ENCODE measurements around the gene RCE1.

DNA sequence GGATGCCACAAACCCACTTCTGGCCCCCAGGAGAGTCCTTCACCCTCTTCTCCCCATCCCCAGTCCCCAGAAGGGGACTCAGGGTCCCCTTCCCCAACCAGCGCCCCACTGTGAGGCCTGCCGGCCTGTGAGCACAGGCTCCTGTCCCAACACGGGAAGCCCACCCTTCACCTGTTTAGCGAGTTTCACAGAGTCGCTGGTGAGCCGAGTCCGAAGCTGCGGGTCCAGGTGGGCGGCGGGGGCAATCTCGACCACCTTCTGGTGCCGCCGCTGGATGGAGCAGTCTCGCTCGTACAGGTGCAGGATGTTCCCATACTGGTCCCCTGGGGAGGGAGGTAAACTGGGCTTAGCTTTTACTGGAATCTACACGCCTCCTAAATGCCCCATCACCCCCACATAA, 26.9 kb downstream of the RCE1 start:
- no peak for TF ChIP-seq POLR2A (IDR thresholded peaks at IDR 0.05)
- TF ChIP-seq, protein P1, sequence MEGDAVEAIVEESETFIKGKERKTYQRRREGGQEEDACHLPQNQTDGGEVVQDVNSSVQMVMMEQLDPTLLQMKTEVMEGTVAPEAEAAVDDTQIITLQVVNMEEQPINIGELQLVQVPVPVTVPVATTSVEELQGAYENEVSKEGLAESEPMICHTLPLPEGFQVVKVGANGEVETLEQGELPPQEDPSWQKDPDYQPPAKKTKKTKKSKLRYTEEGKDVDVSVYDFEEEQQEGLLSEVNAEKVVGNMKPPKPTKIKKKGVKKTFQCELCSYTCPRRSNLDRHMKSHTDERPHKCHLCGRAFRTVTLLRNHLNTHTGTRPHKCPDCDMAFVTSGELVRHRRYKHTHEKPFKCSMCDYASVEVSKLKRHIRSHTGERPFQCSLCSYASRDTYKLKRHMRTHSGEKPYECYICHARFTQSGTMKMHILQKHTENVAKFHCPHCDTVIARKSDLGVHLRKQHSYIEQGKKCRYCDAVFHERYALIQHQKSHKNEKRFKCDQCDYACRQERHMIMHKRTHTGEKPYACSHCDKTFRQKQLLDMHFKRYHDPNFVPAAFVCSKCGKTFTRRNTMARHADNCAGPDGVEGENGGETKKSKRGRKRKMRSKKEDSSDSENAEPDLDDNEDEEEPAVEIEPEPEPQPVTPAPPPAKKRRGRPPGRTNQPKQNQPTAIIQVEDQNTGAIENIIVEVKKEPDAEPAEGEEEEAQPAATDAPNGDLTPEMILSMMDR (IDR thresholded peaks at IDR 0.05) = no peak
